A673 (cell line): ENCODE data around the gene COA8. TPM values are rescaled to one million over a fixed set of nuclear protein-coding genes. Genes with fewer than 3 reads are reported as not detected.

Source experiments
- BruUV-seq: library from RNA; stranded (reverse); fragments of 400-500 nt; replicated peaks from 2 replicates; lab custom pipeline; 2021; lab: Mats Ljungman, UMichigan
- CTCF ChIA-PET: fragments of 300-600 bp; sonication (Branson Sonifier 250); formaldehyde crosslinking; loops from one replicate; lab custom pipeline; 2022; ENCODE audit warnings: antibody characterized with exemption; lab: Charles Lee
- POLR2A ChIA-PET: fragments of 300-600 bp; sonication (Branson Sonifier 250); formaldehyde crosslinking; loops from one replicate; lab custom pipeline; 2022; ENCODE audit warnings: antibody characterized with exemption; ENCODE audit not compliant: low non-redundant PET; lab: Charles Lee
- DNase-seq: peaks from one replicate; pipeline ENCODE4 v3.0.0-alpha.2; 2015; ENCODE audit warnings: low spot score
- H3K27ac ChIP-seq: fragments of 200-600 bp; sonication (generic); 2 replicates; pipeline ENCODE4 v1.5.1; 2016; ENCODE audit warnings: mixed run types, low read depth, mild to moderate bottlenecking, mixed read lengths, antibody characterized with exemption, low read length; ENCODE audit not compliant: poor library complexity, severe bottlenecking
- H3K27me3 ChIP-seq: fragments of 200-600 bp; sonication (generic); replicated peaks from 2 replicates; pipeline ENCODE4 v1.6.1; 2017; ENCODE audit warnings: mixed run types, low read depth, mild to moderate bottlenecking, mixed read lengths, antibody characterized with exemption, low read length; ENCODE audit not compliant: insufficient read depth, poor library complexity
- H3K36me3 ChIP-seq: fragments of 200-600 bp; sonication (generic); 2 replicates; pipeline ENCODE4 v1.6.1; 2016; ENCODE audit warnings: mixed run types, mild to moderate bottlenecking, mixed read lengths, antibody characterized with exemption, low read length; ENCODE audit not compliant: insufficient read depth, poor library complexity, severe bottlenecking
- H3K4me1 ChIP-seq: fragments of 200-600 bp; sonication (generic); 2 replicates; pipeline ENCODE4 v1.6.1; 2017; ENCODE audit warnings: mixed run types, mild to moderate bottlenecking, mixed read lengths, antibody characterized with exemption, low read length; ENCODE audit not compliant: insufficient read depth, poor library complexity, severe bottlenecking
- H3K4me3 ChIP-seq: fragments of 200-600 bp; sonication (generic); 2 replicates; pipeline ENCODE4 v1.5.1; 2016; ENCODE audit warnings: low read depth, mixed run types, mild to moderate bottlenecking, mixed read lengths, low read length; ENCODE audit not compliant: poor library complexity, severe bottlenecking
- H3K9me3 ChIP-seq: fragments of 200-600 bp; sonication (generic); 2 replicates; pipeline ENCODE4 v1.6.1; 2016; ENCODE audit warnings: mixed run types, low read depth, mild to moderate bottlenecking, mixed read lengths, antibody characterized with exemption, low read length; ENCODE audit not compliant: poor library complexity, severe bottlenecking
- EZH2 ChIP-seq: fragments of 200-600 bp; sonication (generic); IDR thresholded peaks from 2 replicates; pipeline ENCODE4 v1.6.1; 2017; ENCODE audit warnings: borderline replicate concordance, low read depth, mild to moderate bottlenecking, mixed read lengths, antibody characterized with exemption, low read length; ENCODE audit not compliant: poor library complexity, severe bottlenecking
- intact Hi-C: fragments of 100-400 bp; cut with micrococcal nuclease; formaldehyde crosslinking; loops from one replicate; pipeline ENCODE4 v1.10.0; 2022; ENCODE audit not compliant: unreplicated experiment
- total RNA-seq: library from RNA; stranded (reverse); gene quantifications from 2 replicates; pipeline ENCODE4 v1.2.3, GENCODE V29; 2021
- TF ChIP-seq, protein P1 (sequence below): fragments of 300-800, 200-600 bp; sonication (generic); conservative IDR thresholded peaks from 2 replicates; pipeline ENCODE4 v1.5.1; 2017; ENCODE audit warnings: low read depth, mild to moderate bottlenecking, antibody characterized with exemption, low read length, moderate library complexity, mixed read lengths

The COA8 gene
- total RNA-seq, 1 experiment from 2014 or later, result 51.0 TPM

DNA sequence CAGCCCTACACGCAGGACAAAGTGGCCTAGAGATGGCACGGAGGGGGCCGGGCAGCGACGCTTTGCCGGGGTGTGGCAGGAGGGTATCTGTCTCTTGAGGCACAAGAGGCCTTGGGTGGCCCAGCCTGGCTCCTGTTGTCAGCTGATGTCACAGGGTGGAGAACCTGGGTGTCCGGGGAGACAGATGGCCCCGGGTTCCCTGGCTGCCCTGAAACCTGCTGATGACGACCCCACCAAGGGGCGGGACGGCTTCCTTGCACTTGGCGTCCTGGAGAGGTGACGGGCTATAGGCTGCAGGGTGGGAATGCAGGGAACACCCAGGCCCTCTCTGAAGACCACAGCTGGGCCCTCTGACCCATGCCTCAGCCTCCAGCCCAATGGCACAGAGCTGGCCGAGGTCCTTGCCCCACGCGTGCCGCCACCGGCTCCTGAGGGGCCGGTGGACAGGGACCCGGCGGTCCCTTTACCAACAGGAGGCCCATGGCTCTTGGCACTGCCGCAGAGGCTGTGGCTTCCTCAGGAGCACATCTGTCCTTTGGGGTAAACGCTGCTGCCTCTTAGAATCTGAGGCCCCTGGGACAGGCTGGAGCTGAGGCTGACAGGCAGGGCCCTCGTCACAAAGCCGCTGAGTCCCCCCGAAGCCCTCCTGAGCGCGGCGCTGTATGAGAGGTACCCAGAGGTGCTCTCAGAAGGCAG lies 17.4 kb upstream of the COA8 start:
- Histone ChIP-seq H3K4me1 (peaks cover 38% of the 10 kb centered on the region), H3K27ac (peak overlapping the region; percentile 52), H3K9me3 (no peaks in the 10 kb centered on the region), H3K4me3 (no peak overlapping the region), H3K27me3 (no peaks in the 10 kb centered on the region), H3K36me3 (no peaks in the 10 kb centered on the region)
- DNase-seq, result no peak
- TF ChIP-seq, protein P1, sequence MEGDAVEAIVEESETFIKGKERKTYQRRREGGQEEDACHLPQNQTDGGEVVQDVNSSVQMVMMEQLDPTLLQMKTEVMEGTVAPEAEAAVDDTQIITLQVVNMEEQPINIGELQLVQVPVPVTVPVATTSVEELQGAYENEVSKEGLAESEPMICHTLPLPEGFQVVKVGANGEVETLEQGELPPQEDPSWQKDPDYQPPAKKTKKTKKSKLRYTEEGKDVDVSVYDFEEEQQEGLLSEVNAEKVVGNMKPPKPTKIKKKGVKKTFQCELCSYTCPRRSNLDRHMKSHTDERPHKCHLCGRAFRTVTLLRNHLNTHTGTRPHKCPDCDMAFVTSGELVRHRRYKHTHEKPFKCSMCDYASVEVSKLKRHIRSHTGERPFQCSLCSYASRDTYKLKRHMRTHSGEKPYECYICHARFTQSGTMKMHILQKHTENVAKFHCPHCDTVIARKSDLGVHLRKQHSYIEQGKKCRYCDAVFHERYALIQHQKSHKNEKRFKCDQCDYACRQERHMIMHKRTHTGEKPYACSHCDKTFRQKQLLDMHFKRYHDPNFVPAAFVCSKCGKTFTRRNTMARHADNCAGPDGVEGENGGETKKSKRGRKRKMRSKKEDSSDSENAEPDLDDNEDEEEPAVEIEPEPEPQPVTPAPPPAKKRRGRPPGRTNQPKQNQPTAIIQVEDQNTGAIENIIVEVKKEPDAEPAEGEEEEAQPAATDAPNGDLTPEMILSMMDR, result no peak
- TF ChIP-seq EZH2, result no peak
- CTCF ChIA-PET, result interaction anchor here (0.6 to 2.3 kb wide), 3 partner anchors 27 to 478 kb away, joined by 4 to 8 read pairs (median 5); no protein-coding TSS in a partner anchor
- no TSS peak for BruUV-seq
- intact Hi-C loops, result loop anchor here (5.0 kb wide), 1 partner anchor 43 kb away; no protein-coding TSS in a partner anchor
- POLR2A ChIA-PET, result no interaction called here

DNA sequence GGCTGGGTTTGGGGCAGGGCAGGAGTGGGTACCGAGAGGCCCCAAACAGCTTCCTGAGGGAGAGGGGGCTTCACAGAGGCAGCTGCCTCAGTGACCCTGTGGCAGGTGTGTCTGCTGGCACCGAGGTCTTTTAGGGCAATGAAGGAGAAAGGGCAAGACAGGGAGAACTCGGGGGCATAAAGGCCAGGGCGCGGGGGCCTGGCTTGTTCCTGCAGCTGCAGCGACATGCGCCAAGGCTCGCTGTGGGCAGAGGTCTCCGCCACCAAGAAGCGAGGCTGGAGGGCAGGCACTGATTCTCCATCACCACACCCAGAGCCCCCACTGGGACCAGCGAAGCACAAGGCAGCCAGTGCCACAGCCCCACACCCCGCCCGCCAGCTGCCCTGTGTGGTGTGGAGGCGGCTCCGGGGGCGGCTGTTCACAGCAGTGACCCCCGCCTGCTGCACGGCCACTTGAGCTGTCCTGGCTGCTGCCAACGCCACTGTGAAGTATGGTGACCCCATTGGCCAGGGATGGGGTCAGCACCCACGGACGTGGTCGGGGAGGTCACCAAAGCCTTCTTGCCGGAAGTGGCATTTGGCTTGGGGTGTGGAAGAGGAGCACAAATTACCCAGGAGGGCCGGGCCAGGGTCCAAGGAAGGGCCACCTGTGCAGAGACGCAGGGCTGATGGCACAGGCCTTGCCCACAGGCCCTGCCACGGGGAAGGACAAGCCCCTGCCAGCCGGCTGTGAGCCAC lies 16.7 kb upstream of the COA8 start:
- Histone ChIP-seq H3K27me3 (no peaks in the 10 kb centered on the region), H3K27ac (no peak overlapping the region), H3K4me1 (peaks cover 31% of the 10 kb centered on the region), H3K9me3 (no peaks in the 10 kb centered on the region), H3K4me3 (no peak overlapping the region), H3K36me3 (no peaks in the 10 kb centered on the region)
- no peak for TF ChIP-seq EZH2
- TF ChIP-seq, protein P1, result no peak
- no peak for DNase-seq
- ChIA-PET POLR2A (no interaction called here), CTCF (interaction anchor here (0.6 to 2.3 kb wide), 3 partner anchors 28 to 478 kb away, joined by 4 to 8 read pairs (median 5); no protein-coding TSS in a partner anchor)
- intact Hi-C loops, result loop anchor here (1.0 to 5.0 kb wide), 2 partner anchors 28 to 44 kb away; no protein-coding TSS in a partner anchor
- no TSS peak for BruUV-seq

DNA sequence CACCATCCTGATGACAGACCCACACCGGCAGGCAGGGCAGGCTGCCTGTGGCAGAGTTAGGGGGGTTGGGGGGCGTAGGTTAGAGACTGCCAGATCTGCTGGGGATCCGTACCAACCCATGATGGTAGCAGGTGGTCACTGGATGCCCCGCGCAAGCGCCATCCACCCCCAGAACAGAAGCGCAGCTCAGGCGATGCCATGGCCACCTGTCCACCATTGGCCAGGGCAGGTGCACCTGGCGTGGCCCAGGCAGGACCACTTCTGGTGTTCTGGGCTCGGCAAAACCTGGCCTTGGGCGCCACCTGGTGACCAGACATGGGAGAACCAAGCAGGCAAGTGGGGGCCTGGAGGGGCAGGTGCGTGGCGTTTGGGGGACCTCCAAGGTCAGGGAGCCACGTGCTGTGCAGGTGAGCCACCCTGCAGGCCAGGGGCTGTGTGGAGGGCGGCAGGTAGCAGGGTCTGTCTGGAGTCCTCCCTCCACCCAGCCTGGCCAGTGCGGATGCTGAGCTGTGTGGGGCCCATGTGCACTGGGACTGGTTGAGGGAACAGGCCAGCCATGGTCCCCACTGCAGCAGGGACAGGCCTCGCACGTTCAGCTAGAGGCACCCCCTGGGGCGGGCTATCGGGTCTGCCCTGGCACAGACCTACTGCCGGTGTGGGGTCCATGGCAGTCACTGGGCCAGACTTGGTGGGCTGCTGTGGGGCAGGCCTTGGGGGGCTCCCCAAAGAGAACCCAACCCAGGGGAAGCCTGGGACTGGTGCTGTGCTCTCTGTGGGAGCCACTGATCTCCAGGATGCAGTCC lies 15.9 kb upstream of the COA8 start:
- ChIA-PET POLR2A (no interaction called here), CTCF (interaction anchor here (0.6 to 2.3 kb wide), 5 partner anchors 10 to 383 kb away, joined by 3 to 9 read pairs (median 5); no protein-coding TSS in a partner anchor)
- Histone ChIP-seq H3K4me1 (peaks cover 30% of the 10 kb centered on the region), H3K4me3 (no peak overlapping the region), H3K27me3 (no peaks in the 10 kb centered on the region), H3K9me3 (no peaks in the 10 kb centered on the region), H3K27ac (no peak overlapping the region), H3K36me3 (no peaks in the 10 kb centered on the region)
- BruUV-seq, result no TSS peak
- DNase-seq, result peak; percentile 64
- no peak for TF ChIP-seq EZH2
- TF ChIP-seq, protein P1, result peak; percentile 99
- intact Hi-C loops, result loop anchor here (1.0 to 5.0 kb wide), 2 partner anchors 29 to 45 kb away; no protein-coding TSS in a partner anchor
